HG02759 (cell line): ENCODE results near the gene STOX2.

Source experiments
- ATAC-seq: cut with Tn5 transposase; IDR thresholded peaks from one replicate; pipeline ENCODE4 v1.9.1; 2021; ENCODE audit warnings: mild to moderate bottlenecking, moderate library complexity; ENCODE audit not compliant: unreplicated experiment

Gene STOX2

GRCh38 chr4:183905081-183905592 lies at the start of gene STOX2:
STOX2 (plus strand) TSS chr4:183905307; CDS start chr4:183906791, 1,484 bp downstream.
- no peak for ATAC-seq

- no peak for ATAC-seq
These were observed 49.5 kb upstream of the STOX2 start for GRCh38 chr4:183855323-183856190.

- ATAC-seq = no peak
These were observed 48.1 kb upstream of the STOX2 start for GRCh38 chr4:183857040-183857439.

GRCh38 chr4:183858011-183858615 lies 47.0 kb upstream of the STOX2 start:
- ATAC-seq = no peak

- no peak for ATAC-seq
These were observed 45.0 kb upstream of the STOX2 start for GRCh38 chr4:183860119-183860518.

GRCh38 chr4:183860731-183861130 lies 44.4 kb upstream of the STOX2 start:
- ATAC-seq = no peak

- no peak for ATAC-seq
These were observed 43.7 kb upstream of the STOX2 start for GRCh38 chr4:183861426-183861825.

GRCh38 chr4:183863155-183863825 lies 41.8 kb upstream of the STOX2 start:
- no peak for ATAC-seq

GRCh38 chr4:183867247-183867646 lies 37.9 kb upstream of the STOX2 start:
- no peak for ATAC-seq

- no peak for ATAC-seq
These were observed 34.1 kb upstream of the STOX2 start for GRCh38 chr4:183870997-183871396.

- ATAC-seq = no peak
These were observed 33.5 kb upstream of the STOX2 start for GRCh38 chr4:183871581-183871980.

- ATAC-seq = no peak
These were observed 32.6 kb upstream of the STOX2 start for GRCh38 chr4:183872531-183872930.

GRCh38 chr4:183873409-183874185 lies 31.5 kb upstream of the STOX2 start:
- ATAC-seq = no peak

GRCh38 chr4:183875251-183875825 lies 29.8 kb upstream of the STOX2 start:
- ATAC-seq = no peak

- no peak for ATAC-seq
These were observed 28.7 kb upstream of the STOX2 start for GRCh38 chr4:183876268-183876934.

- no peak for ATAC-seq
These were observed 26.7 kb upstream of the STOX2 start for GRCh38 chr4:183878251-183878970.

- ATAC-seq = no peak
These were observed 19.8 kb upstream of the STOX2 start for GRCh38 chr4:183885205-183885720.

- ATAC-seq = no peak
These were observed 17.8 kb upstream of the STOX2 start for GRCh38 chr4:183887351-183887750.

GRCh38 chr4:183888564-183888963 lies 16.5 kb upstream of the STOX2 start:
- no peak for ATAC-seq
